Glomerular endothelial cell (primary cell): ENCODE measurements around the gene ITPRID2. TPM values are rescaled to one million over a fixed set of nuclear protein-coding genes. Genes with fewer than 3 reads are reported as not detected.
A peak's percentile ranks its signal among the peaks of the same experiment; 100 is the strongest.
"Not testable (repeated sequence)": the region's sequence is repeated elsewhere in the genome, so short reads cannot be mapped to it uniquely, and the experiment has no call there.

ENCODE experiments used
- DNase-seq: peaks from one replicate; pipeline ENCODE4 v3.0.0-alpha.2; 2011; ENCODE audit warnings: low read depth, low spot score; ENCODE audit errors: extremely low read depth
- total RNA-seq: library from RNA; depleted of rRNA; stranded (reverse); fragments of >200 nt; gene quantifications from 2 replicates; pipeline ENCODE4 v1.2.3, GENCODE V29; 2015

ITPRID2 gene
- total RNA-seq, 1 donor from 2014 or later = 122 TPM

GRCh38 chr2:181915102-181915501, 23.6 kb downstream of the ITPRID2 start:
- DNase-seq = no peak

GRCh38 chr2:181916726-181917718, 25.5 kb downstream of the ITPRID2 start:
- DNase-seq = no peak

DNA sequence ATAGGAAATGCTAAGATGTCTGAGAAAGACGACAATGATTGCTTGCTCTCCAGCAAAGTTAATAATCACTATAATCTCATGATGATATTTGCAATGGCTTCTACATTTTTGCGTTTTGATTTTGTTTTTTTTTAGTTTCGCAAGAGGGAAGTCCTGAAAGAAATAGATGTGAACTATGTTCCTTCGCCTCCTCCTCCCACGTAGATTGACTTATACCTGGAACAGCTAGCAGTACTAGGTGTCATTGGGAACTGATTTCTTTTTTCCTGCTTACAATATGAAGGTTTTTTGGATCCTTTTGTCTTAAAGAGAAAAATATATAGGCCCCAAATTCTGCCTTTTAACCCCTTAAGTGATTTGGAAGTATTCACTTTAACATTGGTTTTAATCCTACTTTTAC, 26.7 kb downstream of the ITPRID2 start:
- no peak for DNase-seq

- no peak for DNase-seq
Measured at GRCh38 chr2:181923121-181923520, 31.6 kb downstream of the ITPRID2 start.

GRCh38 chr2:181924336-181924735, 32.8 kb downstream of the ITPRID2 start:
- no peak for DNase-seq

DNA sequence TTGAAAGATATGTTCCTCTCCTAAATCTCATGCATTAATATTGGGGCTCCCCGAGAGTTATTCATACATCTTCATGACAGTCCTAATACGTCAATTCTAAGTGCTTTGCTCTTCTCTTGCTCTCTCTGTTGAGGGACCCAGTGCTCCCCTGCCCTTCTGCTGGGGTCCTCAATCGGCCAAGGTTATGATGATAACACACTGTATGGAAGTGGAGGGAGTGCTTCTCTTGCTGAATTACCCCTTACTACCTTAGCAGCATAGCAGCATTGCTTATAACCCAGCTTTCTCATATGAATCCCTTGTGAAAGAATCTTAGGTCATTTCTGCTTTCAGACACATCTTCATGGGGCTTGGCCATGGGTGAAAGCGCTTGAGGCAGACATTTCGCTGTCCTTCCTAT, 43.2 kb downstream of the ITPRID2 start:
- no peak for DNase-seq

DNA sequence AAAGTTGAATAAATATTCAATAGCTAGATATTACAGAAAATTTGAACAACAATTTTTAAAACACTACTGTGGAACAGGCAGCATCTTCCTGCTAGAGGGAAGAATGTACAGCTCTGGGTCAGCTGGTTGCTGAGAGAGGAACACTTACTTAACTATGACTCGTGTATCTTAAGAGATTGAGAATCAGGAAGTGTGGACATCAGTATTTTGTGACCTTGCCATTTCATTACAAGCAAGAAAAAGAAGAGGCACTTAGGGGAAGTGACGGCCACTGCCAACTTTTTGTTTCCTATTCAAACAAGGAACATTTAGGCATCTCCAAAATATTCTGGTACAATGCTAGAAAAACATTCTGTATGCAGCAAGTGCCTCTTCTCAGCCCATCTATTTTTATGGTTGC, 45.9 kb downstream of the ITPRID2 start:
- DNase-seq = no peak

DNA sequence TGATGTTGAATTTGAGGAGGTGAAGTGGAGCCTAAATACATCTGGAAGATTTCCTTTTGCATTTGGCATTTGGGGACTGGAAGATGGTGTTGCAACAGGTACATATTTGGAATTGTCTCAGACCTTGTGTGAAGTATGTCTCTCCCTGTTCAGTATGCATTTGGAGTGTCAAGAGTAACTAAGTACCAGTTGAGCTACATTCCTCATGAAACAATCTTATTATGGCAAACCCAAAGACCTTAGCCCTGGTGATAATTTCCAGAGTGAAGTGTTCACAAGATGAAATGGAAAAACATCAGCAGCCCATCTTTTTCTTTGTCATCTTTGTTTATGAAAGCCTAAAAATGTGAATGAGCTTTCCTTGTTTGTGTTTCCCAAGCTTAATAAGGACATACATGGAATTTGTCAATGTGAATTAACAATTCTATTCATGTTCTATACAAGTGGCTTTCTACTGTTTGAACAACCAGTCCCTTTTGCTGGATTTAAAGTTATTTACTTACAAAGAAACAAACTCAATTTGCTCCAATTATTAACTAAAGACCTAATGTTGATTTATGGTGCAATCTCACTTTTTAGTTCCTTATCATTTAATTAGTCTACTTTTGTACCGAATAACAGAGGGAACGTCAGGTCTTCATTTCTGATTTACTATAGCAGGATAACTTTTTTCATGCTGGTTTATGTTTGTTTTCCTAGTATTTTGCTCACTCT, 52.0 kb downstream of the ITPRID2 start:
- DNase-seq = no peak

DNA sequence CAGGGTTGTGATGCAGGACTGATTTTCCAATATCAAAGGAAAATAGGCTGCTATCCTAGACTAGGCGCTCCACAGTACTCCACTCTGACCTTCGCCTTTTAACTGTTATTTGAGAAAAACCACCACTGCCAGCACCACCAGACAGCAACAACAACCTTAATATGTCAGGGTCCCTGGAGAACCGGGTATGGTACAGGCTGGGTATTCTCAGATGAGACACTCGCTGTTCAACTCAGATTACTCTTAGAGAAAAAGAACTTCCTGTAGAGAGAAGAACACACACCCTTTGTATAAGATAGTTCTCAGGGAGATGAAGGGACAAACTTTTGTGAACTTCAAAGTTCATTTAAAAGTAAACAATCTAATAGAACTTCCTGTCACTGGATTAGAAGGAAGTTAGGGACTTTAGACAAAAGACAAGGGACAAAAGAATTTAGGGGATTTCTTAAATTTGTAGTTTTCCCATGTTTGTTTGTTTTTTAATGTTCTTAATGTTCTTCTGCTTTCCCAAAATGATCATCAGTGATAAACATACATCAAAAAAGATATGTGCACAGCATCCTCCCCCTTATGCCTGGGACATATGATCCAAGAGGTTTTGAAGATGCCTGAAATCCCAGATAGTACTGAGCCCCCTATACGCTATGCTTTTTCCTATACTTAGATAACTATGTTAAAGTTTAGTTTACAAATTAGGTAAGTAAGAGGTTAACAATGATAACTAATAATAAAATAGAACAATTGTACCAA, 52.8 kb downstream of the ITPRID2 start:
- DNase-seq = no peak

DNA sequence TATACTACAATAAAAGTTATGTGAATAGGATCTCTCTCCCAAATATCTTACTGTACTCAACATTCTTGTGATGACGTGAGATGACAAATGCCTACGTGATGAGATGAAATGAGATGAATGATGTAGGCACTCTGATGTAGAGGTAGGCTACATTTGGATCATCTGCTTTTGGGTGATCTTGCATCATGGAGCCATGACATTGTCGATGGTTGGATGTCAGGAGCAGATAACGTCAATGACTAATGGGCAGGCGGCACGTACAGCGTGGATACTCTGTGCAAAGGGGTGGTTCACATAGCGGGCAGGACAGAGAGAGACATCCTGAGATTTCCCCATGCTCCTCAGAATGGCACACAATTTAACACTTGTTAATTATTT, 53.4 kb downstream of the ITPRID2 start:
- no peak for DNase-seq

GRCh38 chr2:181946444-181947127, 55.1 kb downstream of the ITPRID2 start:
- DNase-seq = no peak

DNA sequence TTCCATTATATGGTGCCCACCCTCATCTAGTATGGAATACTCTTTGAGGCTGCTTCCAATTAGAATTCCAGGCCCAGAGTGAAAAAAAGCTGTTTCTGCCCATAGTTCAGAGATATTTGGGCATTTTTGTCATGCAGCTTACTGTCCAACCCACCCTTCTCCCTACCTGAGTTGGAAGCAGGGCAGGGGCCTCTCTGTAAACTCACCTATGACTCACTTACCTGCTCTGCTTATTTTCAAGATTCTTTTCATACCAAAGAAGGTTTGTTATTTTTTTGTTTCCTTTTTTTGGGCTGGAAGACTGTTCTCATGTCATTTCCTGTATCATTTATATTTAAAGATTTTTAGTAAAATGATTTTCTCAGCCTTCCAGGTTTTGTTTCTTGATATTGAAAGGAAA, 55.7 kb downstream of the ITPRID2 start:
- DNase-seq = no peak

GRCh38 chr2:181948227-181948626, 56.7 kb downstream of the ITPRID2 start:
- DNase-seq = no peak

DNA sequence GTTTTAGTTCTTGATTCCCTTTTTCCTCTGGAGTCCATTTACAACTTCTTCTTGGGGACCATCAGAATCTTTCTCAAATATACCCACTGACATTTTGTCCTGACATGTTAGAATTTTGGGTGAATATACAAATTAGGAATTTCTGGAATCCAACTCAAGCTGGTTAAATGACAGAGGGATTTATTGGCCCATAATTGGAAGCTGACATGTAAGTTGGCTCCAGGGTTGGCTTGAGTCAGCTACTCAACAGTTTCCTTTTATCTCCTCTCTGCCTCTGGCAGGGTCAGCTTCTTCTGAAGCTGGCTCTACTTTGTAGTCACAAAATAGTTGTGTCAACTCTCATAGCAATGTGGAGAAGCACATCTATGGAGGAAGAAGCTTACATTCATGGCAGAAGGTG, 57.5 kb downstream of the ITPRID2 start:
- no peak for DNase-seq

- DNase-seq = no peak
Measured at GRCh38 chr2:181952404-181953226, 61.1 kb downstream of the ITPRID2 start.

GRCh38 chr2:181953881-181954537, 62.5 kb downstream of the ITPRID2 start:
- peak; percentile 45 for DNase-seq

DNA sequence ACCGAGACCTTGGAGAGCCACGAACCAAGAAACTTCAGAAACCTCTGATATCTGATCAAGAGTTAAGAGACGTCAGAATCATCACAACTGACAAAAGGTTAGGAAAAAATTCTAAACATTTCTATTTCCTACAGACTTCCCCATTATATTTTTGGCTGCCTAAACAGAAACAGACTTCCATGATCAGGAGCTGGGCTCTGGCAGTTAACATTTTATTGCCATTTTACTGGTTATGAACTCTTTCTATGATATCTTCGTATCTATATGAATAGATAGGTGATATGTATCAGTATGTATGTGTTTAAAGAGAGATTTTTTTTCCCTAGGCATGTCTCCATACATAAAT, 63.0 kb downstream of the ITPRID2 start:
- DNase-seq = no peak

DNA sequence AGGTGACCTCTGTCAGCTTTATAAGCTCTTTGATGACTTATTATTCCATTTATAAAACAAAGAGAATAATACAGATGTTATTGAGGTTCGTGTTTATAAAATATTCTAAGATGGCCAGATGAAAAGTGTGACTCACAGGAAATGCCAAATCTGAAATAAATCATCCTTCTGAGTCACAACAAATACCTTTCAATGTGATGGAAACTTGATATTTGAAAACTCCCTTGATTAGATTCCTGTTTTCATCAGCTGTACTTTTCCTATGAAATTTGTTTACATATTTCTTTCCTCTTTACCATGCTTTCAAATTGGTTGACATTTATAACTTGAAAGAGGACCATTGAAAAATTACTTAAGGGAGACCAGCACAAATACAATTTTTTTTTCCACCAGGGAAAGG, 63.5 kb downstream of the ITPRID2 start:
- peak; percentile 62 for DNase-seq

GRCh38 chr2:181955866-181956265, 64.3 kb downstream of the ITPRID2 start:
- DNase-seq = not testable (repeated sequence)
